HEK293 (cell line): ENCODE results near the gene DAG1.

Experiments
- CTCF ChIA-PET: fragments of 350-600 bp; formaldehyde crosslinking; extraction: SDS; loops from one replicate; lab custom pipeline; 2021; ENCODE audit warnings: antibody characterized with exemption; lab: Yijun Ruan, JAX
- POLR2A ChIA-PET: fragments of 300-600 bp; formaldehyde crosslinking; extraction: SDS; loops from one replicate; lab custom pipeline; 2020; ENCODE audit warnings: antibody characterized with exemption, inconsistent platforms; lab: Yijun Ruan, JAX
- H3K27ac ChIP-seq: fragments of 200-500 bp; sonication (Bioruptor generic); 2 replicates; pipeline ENCODE4 v1.5.1; 2014; ENCODE audit warnings: low read depth, low read length, control low read depth, inconsistent platforms; ENCODE audit errors: extremely low read depth
- H3K36me3 ChIP-seq, 2 experiments: fragments of 200-500 bp in 1 of 2; sonication (Bioruptor generic) in 1 of 2; 1 replicate in 1 of 2; 2 replicates in 1 of 2; pipeline ENCODE4 v1.5.1; 2014 to 2017; ENCODE audit warnings: inconsistent platforms in 2 of 2, low read length in 2 of 2; ENCODE audit not compliant: control insufficient read depth in 2 of 2, insufficient read depth in 1 of 2
- H3K4me1 ChIP-seq: fragments of 200-500 bp; sonication (Bioruptor generic); 2 replicates; pipeline ENCODE4 v1.5.1; 2014; ENCODE audit warnings: mild to moderate bottlenecking, low read length, inconsistent platforms; ENCODE audit not compliant: control insufficient read depth, insufficient read depth
- H3K4me3 ChIP-seq: 2 replicates; pipeline ENCODE4 v1.5.1; 2011; ENCODE audit warnings: low read depth, mild to moderate bottlenecking, control low read depth, low read length, moderate library complexity
- H3K9me3 ChIP-seq: fragments of 200-500 bp; sonication (Bioruptor generic); 2 replicates; pipeline ENCODE4 v1.5.1; 2014; ENCODE audit warnings: low read depth, low read length, inconsistent platforms; ENCODE audit not compliant: control insufficient read depth, insufficient read depth
- AEBP2 ChIP-seq: fragments of 450-650 bp; formaldehyde crosslinking; IDR thresholded peaks from 2 replicates; pipeline ENCODE4 v1.5.1; 2016; ENCODE audit warnings: missing biosample characterization, missing genetic modification characterization, borderline replicate concordance
- FEZF1 ChIP-seq: fragments of 450-650 bp; formaldehyde crosslinking; IDR thresholded peaks from 2 replicates; pipeline ENCODE4 v1.5.1; 2016; ENCODE audit warnings: missing biosample characterization, missing genetic modification characterization
- PRDM10 ChIP-seq: fragments of 450-650 bp; formaldehyde crosslinking; IDR thresholded peaks from 2 replicates; pipeline ENCODE4 v1.5.1; 2016; ENCODE audit warnings: missing biosample characterization, missing genetic modification characterization
- ZBTB11 ChIP-seq: fragments of 450-650 bp; formaldehyde crosslinking; conservative IDR thresholded peaks from 2 replicates; pipeline ENCODE4 v1.5.1; 2016; ENCODE audit warnings: low read depth, missing biosample characterization, missing genetic modification characterization
- ZBTB21 ChIP-seq: fragments of 450-650 bp; formaldehyde crosslinking; IDR thresholded peaks from 2 replicates; pipeline ENCODE4 v1.5.1; 2017; ENCODE audit warnings: missing biosample characterization, missing genetic modification characterization
- ZNF311 ChIP-seq: fragments of 450-650 bp; formaldehyde crosslinking; IDR thresholded peaks from 2 replicates; pipeline ENCODE4 v1.5.1; 2017; ENCODE audit warnings: missing biosample characterization, missing genetic modification characterization, borderline replicate concordance
- ZNF335 ChIP-seq: fragments of 450-650 bp; formaldehyde crosslinking; conservative IDR thresholded peaks from 2 replicates; pipeline ENCODE4 v1.5.1; 2016; ENCODE audit warnings: missing biosample characterization, missing genetic modification characterization
- ZNF416 ChIP-seq: fragments of 450-650 bp; formaldehyde crosslinking; IDR thresholded peaks from 2 replicates; pipeline ENCODE4 v1.5.1; 2016; ENCODE audit warnings: missing biosample characterization, missing genetic modification characterization
- ZNF530 ChIP-seq: fragments of 450-650 bp; formaldehyde crosslinking; IDR thresholded peaks from 2 replicates; pipeline ENCODE4 v1.5.1; 2016; ENCODE audit warnings: low read depth, missing biosample characterization, missing genetic modification characterization
- ZNF629 ChIP-seq: fragments of 450-650 bp; formaldehyde crosslinking; IDR thresholded peaks from 2 replicates; pipeline ENCODE4 v1.5.1; 2017; ENCODE audit warnings: missing biosample characterization, missing genetic modification characterization
- ZNF664 ChIP-seq: fragments of 450-650 bp; formaldehyde crosslinking; IDR thresholded peaks from 2 replicates; pipeline ENCODE4 v1.5.1; 2016; ENCODE audit warnings: missing biosample characterization, missing genetic modification characterization

The DAG1 gene

DNA sequence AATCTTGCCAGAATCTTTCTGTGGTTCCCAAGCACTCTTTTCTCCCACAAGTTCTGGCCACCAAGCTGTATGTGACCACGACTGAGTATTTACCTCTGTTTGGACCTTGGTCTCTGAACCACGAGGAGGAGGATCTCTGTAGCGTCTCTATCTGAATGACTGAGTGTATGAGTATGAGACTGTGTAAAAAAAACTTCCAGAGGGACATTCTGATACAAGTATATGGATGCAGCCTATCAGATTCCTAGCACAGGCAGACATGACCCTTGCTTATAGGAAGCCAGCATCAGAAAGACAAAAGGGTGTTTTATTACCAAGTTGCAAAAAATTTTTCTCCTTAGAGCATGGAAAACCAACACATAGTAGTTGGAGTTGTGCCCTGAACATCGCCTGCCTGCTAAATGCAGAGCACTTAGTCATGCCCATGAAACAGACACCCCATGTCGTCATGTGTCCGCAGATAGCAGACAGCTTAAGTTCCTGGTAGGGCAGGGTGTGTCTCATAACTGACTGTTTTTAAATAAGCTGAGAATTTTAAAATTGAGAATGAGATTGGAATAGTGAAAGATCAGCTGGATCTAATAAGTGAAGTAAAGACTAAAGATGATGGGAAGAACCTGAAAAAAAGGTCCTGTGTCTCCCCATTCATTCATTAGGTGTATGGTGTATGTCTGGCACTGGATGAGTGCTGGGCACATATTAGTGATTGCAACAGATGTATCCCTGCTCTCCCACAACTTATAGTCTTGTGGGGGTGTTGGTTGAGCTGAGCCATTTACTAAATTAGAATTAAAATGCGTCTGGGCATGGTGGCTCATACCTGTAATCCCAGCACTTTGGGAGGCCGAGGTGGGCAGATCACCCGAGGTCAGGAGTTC is 30.9 kb downstream of the DAG1 start:
- no peak overlapping the region for H3K4me3 ChIP-seq
- TF ChIP-seq ZNF629 (tag by site-specific recombination) (peak; percentile 57; the same call in 1 of the 2 replicates), ZNF335 (tag by site-specific recombination) (peak; percentile 48), ZNF311 (tag by site-specific recombination) (no peak), ZNF530 (tag by site-specific recombination) (no peak), ZBTB21 (tag by site-specific recombination) (0 out of 2 replicates have a peak, but pooled peaks have one; percentile 41), PRDM10 (tag by site-specific recombination) (peak; percentile 40; the same call in 1 of the 2 replicates), FEZF1 (tag by site-specific recombination) (peak; percentile 28; the same call in 1 of the 2 replicates)
- H3K4me1 ChIP-seq: 0 out of 2 replicates have a peak, but pooled peaks cover 2% of the 10 kb centered on the region
- ChIA-PET POLR2A (interaction anchor here (0.7 to 1.1 kb wide), 2 partner anchors 31 to 1022 kb away, joined by 3 read pairs; partner anchors contain the start of gene DAG1), CTCF (interaction anchor here (0.6 to 1.0 kb wide), 2 partner anchors 39 to 1350 kb away, joined by 3 read pairs; no protein-coding TSS in a partner anchor)
- no peaks in the 10 kb centered on the region for H3K9me3 ChIP-seq
- no peaks in the 10 kb centered on the region; a peak in 1 of 3 replicates for H3K36me3 ChIP-seq
- H3K27ac ChIP-seq: no peak overlapping the region

GRCh38 chr3:49501842-49502241 is 31.8 kb downstream of the DAG1 start:
- no peaks in the 10 kb centered on the region; a peak in 1 of 3 replicates for H3K36me3 ChIP-seq
- POLR2A ChIA-PET: no interaction called here
- no peak overlapping the region for H3K27ac ChIP-seq
- no peaks in the 10 kb centered on the region for H3K9me3 ChIP-seq
- 0 out of 2 replicates have a peak, but pooled peaks cover 2% of the 10 kb centered on the region for H3K4me1 ChIP-seq
- CTCF ChIA-PET: no interaction called here
- TF ChIP-seq ZNF664 (no peak), ZNF416 (tag by site-specific recombination) (no peak), ZBTB11 (tag by site-specific recombination) (no peak), AEBP2 (tag by site-specific recombination) (no peak)
- H3K4me3 ChIP-seq: no peak overlapping the region
